ENCODE measurements around the gene EPB41L3. TPM values are rescaled to one million over a fixed set of nuclear protein-coding genes. Genes with fewer than 3 reads are reported as not detected.

Gene EPB41L3
- polyA plus RNA-seq, 3 donors = 25.2 to 56.6 (median 51.3) TPM

DNA sequence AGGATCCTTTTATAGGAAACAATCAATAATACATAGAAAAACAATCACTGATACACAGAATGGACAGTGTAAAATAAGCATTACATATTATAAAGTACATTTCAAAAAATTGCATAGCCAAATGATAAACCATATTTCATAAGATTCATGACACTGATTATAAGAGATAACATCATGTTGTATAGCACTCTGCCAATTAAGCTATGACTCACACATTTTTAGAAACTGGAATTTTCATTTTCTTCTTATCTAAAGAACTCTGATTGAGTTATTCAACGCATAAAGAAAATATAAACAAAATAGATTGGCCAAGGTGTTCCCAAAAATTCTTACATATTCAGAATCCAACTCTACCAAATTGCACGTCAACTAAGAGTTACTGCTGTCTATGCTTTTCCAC lies 5.9 kb downstream of the EPB41L3 start:
- peaks cover 99% of the 10 kb centered on the region for H4K20me1 ChIP-seq (ENCODE audit: insufficient read depth, low read length)

DNA sequence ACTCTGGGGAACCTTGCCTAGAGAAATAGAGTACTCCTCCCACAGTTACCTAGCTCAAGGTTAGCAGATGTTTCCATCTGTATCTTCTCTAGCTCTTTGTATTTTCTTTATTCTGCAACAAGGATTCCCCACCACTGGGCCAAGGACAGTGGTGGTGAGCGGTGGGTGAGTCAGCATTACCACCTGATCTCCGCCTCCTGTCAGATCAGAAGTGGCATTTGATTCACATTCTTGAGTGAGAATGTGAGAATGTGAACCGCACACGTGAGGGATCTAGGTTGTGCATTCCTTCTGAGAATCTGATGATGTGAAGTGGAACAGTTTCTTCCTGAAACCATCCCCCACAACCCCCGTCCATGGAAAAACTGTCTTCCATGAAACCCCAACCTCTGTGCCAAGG lies 9.0 kb downstream of the EPB41L3 start:
- Histone ChIP-seq H3K9ac (ENCODE audit: insufficient read depth, low read length, poor library complexity, severe bottlenecking) (no peak overlapping the region), H3K36me3 (replicated peaks in 1 of 2; ENCODE audit: control insufficient read depth in 1 of 2, insufficient read depth in 2 of 2, low read length in 2 of 2) (no peaks in the 10 kb centered on the region), H3K9me3 (replicated peaks in 1 of 2; ENCODE audit: control insufficient read depth in 1 of 2, insufficient read depth in 1 of 2, low read length in 2 of 2) (no peaks in the 10 kb centered on the region), H2AFZ (ENCODE audit: insufficient read depth, low read depth, low read length, poor library complexity, severe bottlenecking) (no peak overlapping the region), H3K79me2 (ENCODE audit: insufficient read depth, low read length) (peaks cover 85% of the 10 kb centered on the region), H3K4me2 (replicated peaks; ENCODE audit: extremely low read depth, low read length, poor library complexity, severe bottlenecking) (no peak overlapping the region), H3K27ac (ENCODE audit: low read depth in 1 of 2, low read length in 2 of 2) (no peak overlapping the region), H3K4me1 (ENCODE audit: control insufficient read depth in 1 of 2, insufficient read depth in 2 of 2, low read length in 2 of 2) (peaks cover under 1 to 3% of the 10 kb centered on the region in 2 donors), H4K20me1 (ENCODE audit: insufficient read depth, low read length) (peaks cover 99% of the 10 kb centered on the region), H3K4me3 (replicated peaks in 1 of 3; ENCODE audit: low read depth in 2 of 3, low read length in 3 of 3) (no peak overlapping the region), H3K27me3 (ENCODE audit: control insufficient read depth in 2 of 2, insufficient read depth in 2 of 2, low read length in 2 of 2) (no peaks in the 10 kb centered on the region)
- Mint-ChIP-seq H3K27ac (peak overlapping the region in 1 of 7 donors; percentile 22), H3K4me3 (no peak overlapping the region), H3K9me3 (no peaks in the 10 kb centered on the region), H3K4me1 (peaks cover 12% of the 10 kb centered on the region), H3K27me3 (ENCODE audit: low read depth in 3 of 3) (peaks cover 1 to 6% (median 4%) of the 10 kb centered on the region in 3 donors), H3K36me3 (peaks cover 8 to 12% of the 10 kb centered on the region in 2 donors)
- WGBS (ENCODE audit: insufficient coverage) = no CpG with 5 or more reads among the region's 5 CpGs
- intact Hi-C loops (cut with micrococcal nuclease) = no loop called here
- TF ChIP-seq, protein P1, sequence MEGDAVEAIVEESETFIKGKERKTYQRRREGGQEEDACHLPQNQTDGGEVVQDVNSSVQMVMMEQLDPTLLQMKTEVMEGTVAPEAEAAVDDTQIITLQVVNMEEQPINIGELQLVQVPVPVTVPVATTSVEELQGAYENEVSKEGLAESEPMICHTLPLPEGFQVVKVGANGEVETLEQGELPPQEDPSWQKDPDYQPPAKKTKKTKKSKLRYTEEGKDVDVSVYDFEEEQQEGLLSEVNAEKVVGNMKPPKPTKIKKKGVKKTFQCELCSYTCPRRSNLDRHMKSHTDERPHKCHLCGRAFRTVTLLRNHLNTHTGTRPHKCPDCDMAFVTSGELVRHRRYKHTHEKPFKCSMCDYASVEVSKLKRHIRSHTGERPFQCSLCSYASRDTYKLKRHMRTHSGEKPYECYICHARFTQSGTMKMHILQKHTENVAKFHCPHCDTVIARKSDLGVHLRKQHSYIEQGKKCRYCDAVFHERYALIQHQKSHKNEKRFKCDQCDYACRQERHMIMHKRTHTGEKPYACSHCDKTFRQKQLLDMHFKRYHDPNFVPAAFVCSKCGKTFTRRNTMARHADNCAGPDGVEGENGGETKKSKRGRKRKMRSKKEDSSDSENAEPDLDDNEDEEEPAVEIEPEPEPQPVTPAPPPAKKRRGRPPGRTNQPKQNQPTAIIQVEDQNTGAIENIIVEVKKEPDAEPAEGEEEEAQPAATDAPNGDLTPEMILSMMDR (IDR thresholded peaks at IDR 0.05) = no peak
- no peak for DNase-seq

More for the DNA sequence above, 5.9 kb downstream of the EPB41L3 start:
- Mint-ChIP-seq H3K27me3 (ENCODE audit: low read depth in 3 of 3) (peaks cover 6 to 18% (median 16%) of the 10 kb centered on the region in 3 donors), H3K4me3 (no peak overlapping the region), H3K36me3 (peaks cover 4 to 8% of the 10 kb centered on the region in 2 donors), H3K27ac (no peak overlapping the region), H3K4me1 (peaks cover 28% of the 10 kb centered on the region), H3K9me3 (no peaks in the 10 kb centered on the region)
- TF ChIP-seq, protein P1 (IDR thresholded peaks at IDR 0.05) = no peak
- H3K79me2 ChIP-seq (ENCODE audit: insufficient read depth, low read length) = peaks cover 93% of the 10 kb centered on the region
- DNase-seq = no peak
- intact Hi-C loops (cut with micrococcal nuclease) = no loop called here
- H3K36me3 ChIP-seq (replicated peaks in 1 of 2; ENCODE audit: control insufficient read depth in 1 of 2, insufficient read depth in 2 of 2, low read length in 2 of 2) = no peaks in the 10 kb centered on the region
- WGBS (ENCODE audit: insufficient coverage) = 100% methylated on average over 1 of the region's 2 CpGs
- no peak overlapping the region for H3K4me2 ChIP-seq (replicated peaks; ENCODE audit: extremely low read depth, low read length, poor library complexity, severe bottlenecking)
- H3K9me3 ChIP-seq (replicated peaks in 1 of 2; ENCODE audit: control insufficient read depth in 1 of 2, insufficient read depth in 1 of 2, low read length in 2 of 2) = no peaks in the 10 kb centered on the region
- peaks cover 12 to 16% of the 10 kb centered on the region in 2 donors for H3K4me1 ChIP-seq (ENCODE audit: control insufficient read depth in 1 of 2, insufficient read depth in 2 of 2, low read length in 2 of 2)
- H3K9ac ChIP-seq (ENCODE audit: insufficient read depth, low read length, poor library complexity, severe bottlenecking) = no peak overlapping the region
- no peak overlapping the region for H2AFZ ChIP-seq (ENCODE audit: insufficient read depth, low read depth, low read length, poor library complexity, severe bottlenecking)
- no peak overlapping the region for H3K27ac ChIP-seq (ENCODE audit: low read depth in 1 of 2, low read length in 2 of 2)
- peaks cover 0 to 7% of the 10 kb centered on the region in 2 donors for H3K27me3 ChIP-seq (ENCODE audit: control insufficient read depth in 2 of 2, insufficient read depth in 2 of 2, low read length in 2 of 2)
- H3K4me3 ChIP-seq (replicated peaks in 1 of 3; ENCODE audit: low read depth in 2 of 3, low read length in 3 of 3) = no peak overlapping the region
